Keratinocyte (primary cell): Measurements from ENCODE around the gene ALLC. TPM values are rescaled to one million over a fixed set of nuclear protein-coding genes. Genes with fewer than 3 reads are reported as not detected.

Experiments used
- DNase-seq: peaks from one replicate; pipeline ENCODE4 v3.0.0-alpha.2; 2011; ENCODE audit warnings: low read depth, missing footprints, low spot score
- FAIRE-seq: peaks from 2 replicates; lab custom pipeline; 2011; peaks lifted over from hg19 to GRCh38; lab: Jason Lieb, UNC
- H2AFZ ChIP-seq: 2 replicates; pipeline ENCODE4 v1.6.0; 2012; ENCODE audit warnings: low read length, control low read depth, inconsistent platforms; ENCODE audit not compliant: control insufficient read depth
- H3K27ac ChIP-seq: 2 replicates; pipeline ENCODE4 v1.5.1; 2011; ENCODE audit warnings: low read length; ENCODE audit not compliant: control insufficient read depth, insufficient read depth
- H3K27me3 ChIP-seq: 3 replicates; pipeline ENCODE4 v1.6.0; 2011; ENCODE audit warnings: low read length; ENCODE audit not compliant: control insufficient read depth, insufficient read depth; ENCODE audit errors: extremely low read depth
- H3K36me3 ChIP-seq, 2 experiments: 2 replicates in 1 of 2; 3 replicates in 1 of 2; pipeline ENCODE4 v1.5.1; 2011; ENCODE audit warnings: low read length in 2 of 2, mild to moderate bottlenecking in 1 of 2; ENCODE audit not compliant: control insufficient read depth in 2 of 2, insufficient read depth in 2 of 2; ENCODE audit errors: extremely low read depth in 1 of 2
- H3K4me1 ChIP-seq: 3 replicates; pipeline ENCODE4 v1.5.1; 2011; ENCODE audit warnings: low read length; ENCODE audit not compliant: control insufficient read depth, insufficient read depth; ENCODE audit errors: extremely low read depth
- H3K4me2 ChIP-seq: 3 replicates; pipeline ENCODE4 v1.6.0; 2011; ENCODE audit warnings: low read depth, low read length; ENCODE audit not compliant: control insufficient read depth, insufficient read depth; ENCODE audit errors: extremely low read depth
- H3K4me3 ChIP-seq, 3 experiments: fragments of 200-600 bp in 1 of 3; sonication (generic) in 1 of 3; 2 replicates in 2 of 3; 3 replicates in 1 of 3; pipeline ENCODE4 v1.5.1; 2011 to 2016; ENCODE audit warnings: low read length in 3 of 3, mild to moderate bottlenecking in 3 of 3, control low read depth in 2 of 3, inconsistent platforms in 1 of 3, low read depth in 1 of 3, mixed read lengths in 1 of 3, mixed run types in 1 of 3, moderate library complexity in 1 of 3; ENCODE audit not compliant: control insufficient read depth in 2 of 3, insufficient read depth in 2 of 3; ENCODE audit errors: extremely low read depth in 1 of 3
- H3K79me2 ChIP-seq: 2 replicates; pipeline ENCODE4 v1.6.0; 2012; ENCODE audit warnings: low read length; ENCODE audit not compliant: control insufficient read depth, insufficient read depth
- H3K9ac ChIP-seq: 3 replicates; pipeline ENCODE4 v1.6.0; 2011; ENCODE audit warnings: low read length; ENCODE audit not compliant: control insufficient read depth, insufficient read depth; ENCODE audit errors: extremely low read depth
- H3K9me1 ChIP-seq: 3 replicates; pipeline ENCODE4 v1.6.0; 2011; ENCODE audit warnings: low read length; ENCODE audit not compliant: control insufficient read depth, insufficient read depth; ENCODE audit errors: extremely low read depth
- H3K9me3 ChIP-seq: 2 replicates; pipeline ENCODE4 v1.5.1; 2012; ENCODE audit warnings: low read depth, low read length; ENCODE audit not compliant: control insufficient read depth
- H4K20me1 ChIP-seq: 3 replicates; pipeline ENCODE4 v1.6.0; 2011; ENCODE audit warnings: low read length; ENCODE audit not compliant: control insufficient read depth, insufficient read depth; ENCODE audit errors: extremely low read depth
- EZH2 ChIP-seq: IDR thresholded peaks from one replicate; pipeline ENCODE4 v1.6.1; 2012; ENCODE audit warnings: inconsistent platforms, mild to moderate bottlenecking, low read length, moderate library complexity
- dilution Hi-C: fragments of 300-500 bp; cut with MboI; formaldehyde crosslinking; loops from one replicate; pipeline ENCODE4 v1.7.0; 2020; ENCODE audit warnings: low sequenced_read_pairs; ENCODE audit not compliant: extremely low pct_ligation_motif_present
- polyA plus RNA-seq, 5 experiments: library from polyadenylated mRNA; depleted of rRNA in 3 of 5; stranded (reverse) in 3 of 5; stranded (forward) in 1 of 5; unstranded in 1 of 5; fragments of >200 nt; gene quantifications; 1 replicate in 1 of 5; 2 replicates in 3 of 5; 3 replicates in 1 of 5; pipeline versions ENCODE4 v1.2.1 to v1.2.3, GENCODE V29; 2011 to 2012; ENCODE audit warnings: missing spikeins in 2 of 5, low read depth in 1 of 5, low replicate concordance in 1 of 5
- TF ChIP-seq, protein P1 (sequence below), 3 experiments: IDR thresholded peaks in 1 of 3; conservative IDR thresholded peaks in 1 of 3; optimal IDR thresholded peaks in 1 of 3; 2 replicates in 2 of 3; 3 replicates in 1 of 3; pipeline versions ENCODE3 to v1.5.1; 2011; ENCODE audit warnings: low read length in 3 of 3, mild to moderate bottlenecking in 3 of 3, moderate library complexity in 2 of 3, control low read depth in 1 of 3, inconsistent platforms in 1 of 3; ENCODE audit not compliant: insufficient read depth in 2 of 3; ENCODE audit errors: extremely low read depth in 1 of 3

Gene ALLC
- polyA plus RNA-seq, 1 donor (not counting 4 experiments of a cell fraction or from before 2014, with no cell fraction given), result not detected

- DNase-seq (no peak), FAIRE-seq (no peak)
- no peaks in the 10 kb centered on the region for H4K20me1 ChIP-seq
- no peaks in the 10 kb centered on the region for H3K4me1 ChIP-seq
- H3K4me2 ChIP-seq, result no peak overlapping the region
- no peak overlapping the region for H2AFZ ChIP-seq
- H3K4me3 ChIP-seq, result no peak overlapping the region
- no peak overlapping the region for H3K9ac ChIP-seq
- TF ChIP-seq EZH2, result no peak
- TF ChIP-seq, protein P1, sequence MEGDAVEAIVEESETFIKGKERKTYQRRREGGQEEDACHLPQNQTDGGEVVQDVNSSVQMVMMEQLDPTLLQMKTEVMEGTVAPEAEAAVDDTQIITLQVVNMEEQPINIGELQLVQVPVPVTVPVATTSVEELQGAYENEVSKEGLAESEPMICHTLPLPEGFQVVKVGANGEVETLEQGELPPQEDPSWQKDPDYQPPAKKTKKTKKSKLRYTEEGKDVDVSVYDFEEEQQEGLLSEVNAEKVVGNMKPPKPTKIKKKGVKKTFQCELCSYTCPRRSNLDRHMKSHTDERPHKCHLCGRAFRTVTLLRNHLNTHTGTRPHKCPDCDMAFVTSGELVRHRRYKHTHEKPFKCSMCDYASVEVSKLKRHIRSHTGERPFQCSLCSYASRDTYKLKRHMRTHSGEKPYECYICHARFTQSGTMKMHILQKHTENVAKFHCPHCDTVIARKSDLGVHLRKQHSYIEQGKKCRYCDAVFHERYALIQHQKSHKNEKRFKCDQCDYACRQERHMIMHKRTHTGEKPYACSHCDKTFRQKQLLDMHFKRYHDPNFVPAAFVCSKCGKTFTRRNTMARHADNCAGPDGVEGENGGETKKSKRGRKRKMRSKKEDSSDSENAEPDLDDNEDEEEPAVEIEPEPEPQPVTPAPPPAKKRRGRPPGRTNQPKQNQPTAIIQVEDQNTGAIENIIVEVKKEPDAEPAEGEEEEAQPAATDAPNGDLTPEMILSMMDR (optimal IDR thresholded peaks at IDR 0.05 in 1 of 3, IDR thresholded peaks at IDR 0.05 in 1 of 3, conservative IDR thresholded peaks at IDR 0.05 in 1 of 3; ENCODE audit: extremely low read depth in 1 of 3, insufficient read depth in 2 of 3, low read length in 3 of 3), result no peak
- H3K9me1 ChIP-seq, result no peaks in the 10 kb centered on the region
- H3K79me2 ChIP-seq, result no peaks in the 10 kb centered on the region
- H3K27ac ChIP-seq, result no peak overlapping the region
- H3K27me3 ChIP-seq, result peaks cover 10% of the 10 kb centered on the region
- dilution Hi-C loops, result no loop called here
- H3K9me3 ChIP-seq, result no peaks in the 10 kb centered on the region
- no peaks in the 10 kb centered on the region for H3K36me3 ChIP-seq
Measured at GRCh38 chr2:3641841-3642421, 16.1 kb upstream of the ALLC start.

DNA sequence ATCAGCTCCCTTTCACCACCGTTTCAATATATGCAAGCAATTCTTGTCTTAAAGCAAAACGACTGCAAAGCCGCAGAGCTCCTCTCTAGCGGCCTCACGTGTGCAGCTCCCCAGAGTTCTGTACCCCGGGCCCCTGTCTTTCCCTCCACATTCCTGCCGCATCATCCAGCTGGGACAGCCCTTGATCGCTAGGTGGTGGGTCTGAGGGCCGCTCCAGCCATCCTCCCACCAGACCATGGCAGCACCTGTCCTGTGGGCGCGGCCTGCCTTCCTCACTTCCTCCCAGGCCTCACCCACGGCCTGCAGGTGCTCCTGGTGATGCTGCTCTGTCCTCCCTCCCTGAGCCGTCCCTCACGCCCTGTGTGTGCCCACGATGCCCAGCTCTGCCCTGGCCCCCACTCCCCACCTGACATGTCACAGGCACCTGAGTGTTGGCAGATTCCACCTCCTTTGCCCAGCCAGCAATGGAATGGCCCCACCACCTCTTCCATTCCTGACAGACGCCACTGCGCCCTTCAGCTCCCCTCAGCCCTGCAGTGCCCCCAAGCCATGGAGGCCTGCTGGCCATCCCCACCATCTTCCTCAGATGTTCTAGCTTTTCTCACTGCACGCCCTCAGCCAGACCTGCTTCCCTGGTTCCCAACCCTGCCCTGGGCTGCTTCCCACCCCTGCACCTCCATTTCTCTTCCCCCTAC lies 15.3 kb upstream of the ALLC start:
- no peaks in the 10 kb centered on the region for H3K9me1 ChIP-seq
- FAIRE-seq, result no peak
- H3K27me3 ChIP-seq, result peaks cover 3% of the 10 kb centered on the region
- H3K27ac ChIP-seq, result no peak overlapping the region
- DNase-seq, result no peak
- no peak overlapping the region for H3K4me2 ChIP-seq
- no peaks in the 10 kb centered on the region for H3K9me3 ChIP-seq
- dilution Hi-C loops, result no loop called here
- H3K36me3 ChIP-seq, result no peaks in the 10 kb centered on the region
- no peak overlapping the region for H3K4me3 ChIP-seq
- H2AFZ ChIP-seq, result no peak overlapping the region
- TF ChIP-seq, protein P1 (optimal IDR thresholded peaks at IDR 0.05 in 1 of 3, IDR thresholded peaks at IDR 0.05 in 1 of 3, conservative IDR thresholded peaks at IDR 0.05 in 1 of 3; ENCODE audit: extremely low read depth in 1 of 3, insufficient read depth in 2 of 3, low read length in 3 of 3), result no peak
- no peak for TF ChIP-seq EZH2
- H3K79me2 ChIP-seq, result no peaks in the 10 kb centered on the region
- no peaks in the 10 kb centered on the region for H3K4me1 ChIP-seq
- no peak overlapping the region for H3K9ac ChIP-seq
- H4K20me1 ChIP-seq, result no peaks in the 10 kb centered on the region
